DMS 273 (cell line): ENCODE results near the gene EXOC7.
"Not testable (repeated sequence)": the region's sequence is repeated elsewhere in the genome, so short reads cannot be mapped to it uniquely, and the experiment has no call there.

Experiments used
- DNase-seq: peaks from one replicate; lab custom pipeline; 2025; ENCODE audit not compliant: unreplicated experiment; lab: John Stamatoyannopoulos, UW

Gene EXOC7

GRCh38 chr17:76088041-76088867 lies 15.3 kb downstream of the EXOC7 start:
- DNase-seq: peak; percentile 34

GRCh38 chr17:76087531-76087930 lies 16.1 kb downstream of the EXOC7 start:
- no peak for DNase-seq

GRCh38 chr17:76086384-76086783 lies 17.2 kb downstream of the EXOC7 start:
- DNase-seq: no peak

- DNase-seq: no peak
These were observed 17.7 kb downstream of the EXOC7 start for GRCh38 chr17:76085731-76086366.

GRCh38 chr17:76085066-76085730 lies 18.4 kb downstream of the EXOC7 start:
- no peak for DNase-seq

- no peak for DNase-seq
These were observed 19.9 kb downstream of the EXOC7 start for GRCh38 chr17:76083536-76084182.

- no peak for DNase-seq
These were observed 21.0 kb downstream of the EXOC7 start for GRCh38 chr17:76082326-76083251.

GRCh38 chr17:76081295-76082210 lies 22.0 kb downstream of the EXOC7 start:
- DNase-seq: no peak

GRCh38 chr17:76080768-76081287 lies 22.8 kb downstream of the EXOC7 start:
- DNase-seq: peak; percentile 46

GRCh38 chr17:76079956-76080767 lies 23.4 kb downstream of the EXOC7 start:
- peak; percentile 67 for DNase-seq

GRCh38 chr17:76079535-76079955 lies 24.0 kb downstream of the EXOC7 start:
- no peak for DNase-seq

- DNase-seq: peak; percentile 43
These were observed 24.6 kb downstream of the EXOC7 start, which contains the start of gene ZACN for GRCh38 chr17:76078860-76079534. TSS of gene ZACN (plus strand) at chr17:76079182. CDS start at chr17:76079265, 83 bp downstream.

- DNase-seq: not testable (repeated sequence)
These were observed 25.2 kb downstream of the EXOC7 start for GRCh38 chr17:76078370-76078769.

- peak; percentile 42 for DNase-seq
These were observed 25.9 kb downstream of the EXOC7 start for GRCh38 chr17:76077584-76078110.

GRCh38 chr17:76076765-76077583 lies 26.6 kb downstream of the EXOC7 start:
- peak; percentile 55 for DNase-seq

GRCh38 chr17:76076146-76076764 lies 27.3 kb downstream of the EXOC7 start:
- DNase-seq: peak; percentile 41
